ENCODE measurements around the gene TPBGL.

TPBGL gene

GRCh38 chr11:75195167-75195962 is 45.2 kb upstream of the TPBGL start:
- no peak for TF ChIP-seq CTCF (IDR thresholded peaks at IDR 0.05; ENCODE audit: low read depth, low read length, missing control alignments)
- DNase-seq, result no peak
- no peak overlapping the region for H3K4me3 ChIP-seq (ENCODE audit: low read depth, low read length)
- no peaks in the 10 kb centered on the region for H3K36me3 ChIP-seq (replicated peaks)
- in situ Hi-C loops (cut with HindIII; ENCODE audit: low pct_ligation_motif_present, low sequenced_read_pairs), result no loop called here
- no peak overlapping the region for H3K27ac ChIP-seq
- no peaks in the 10 kb centered on the region for H3K27me3 ChIP-seq (replicated peaks)

- no peak for TF ChIP-seq CTCF (IDR thresholded peaks at IDR 0.05; ENCODE audit: low read depth, low read length, missing control alignments)
- no peak for DNase-seq
Measured at GRCh38 chr11:75196426-75196825, 44.1 kb upstream of the TPBGL start.

GRCh38 chr11:75197512-75198277 is 42.9 kb upstream of the TPBGL start:
- no peak for TF ChIP-seq CTCF (IDR thresholded peaks at IDR 0.05; ENCODE audit: low read depth, low read length, missing control alignments)
- in situ Hi-C loops (cut with HindIII; ENCODE audit: low pct_ligation_motif_present, low sequenced_read_pairs), result no loop called here
- H3K36me3 ChIP-seq (replicated peaks), result no peaks in the 10 kb centered on the region
- H3K27ac ChIP-seq, result no peak overlapping the region
- no peak for DNase-seq
- H3K27me3 ChIP-seq (replicated peaks), result no peaks in the 10 kb centered on the region
- no peak overlapping the region for H3K4me3 ChIP-seq (ENCODE audit: low read depth, low read length)

More at GRCh38 chr11:75196426-75196825, 44.1 kb upstream of the TPBGL start:
- H3K27ac ChIP-seq, result no peak overlapping the region
- H3K4me3 ChIP-seq (ENCODE audit: low read depth, low read length), result no peak overlapping the region
- no peaks in the 10 kb centered on the region for H3K27me3 ChIP-seq (replicated peaks)
- in situ Hi-C loops (cut with HindIII; ENCODE audit: low pct_ligation_motif_present, low sequenced_read_pairs), result no loop called here
- H3K36me3 ChIP-seq (replicated peaks), result no peaks in the 10 kb centered on the region

GRCh38 chr11:75198278-75198973 is 42.1 kb upstream of the TPBGL start:
- no peak overlapping the region for H3K4me3 ChIP-seq (ENCODE audit: low read depth, low read length)
- H3K27ac ChIP-seq, result no peak overlapping the region
- H3K36me3 ChIP-seq (replicated peaks), result no peaks in the 10 kb centered on the region
- H3K27me3 ChIP-seq (replicated peaks), result no peaks in the 10 kb centered on the region
- in situ Hi-C loops (cut with HindIII; ENCODE audit: low pct_ligation_motif_present, low sequenced_read_pairs), result no loop called here
- no peak for DNase-seq
- TF ChIP-seq CTCF (IDR thresholded peaks at IDR 0.05; ENCODE audit: low read depth, low read length, missing control alignments), result no peak

- Histone ChIP-seq H3K36me3 (replicated peaks) (no peaks in the 10 kb centered on the region), H3K27ac (no peak overlapping the region), H3K4me3 (ENCODE audit: low read depth, low read length) (no peak overlapping the region), H3K27me3 (replicated peaks) (no peaks in the 10 kb centered on the region)
- no peak for DNase-seq
- no peak for TF ChIP-seq CTCF (IDR thresholded peaks at IDR 0.05; ENCODE audit: low read depth, low read length, missing control alignments)
- in situ Hi-C loops (cut with HindIII; ENCODE audit: low pct_ligation_motif_present, low sequenced_read_pairs), result no loop called here
Measured at GRCh38 chr11:75199412-75199955, 41.1 kb upstream of the TPBGL start.
